Kidney capillary endothelial cell (primary cell): ENCODE data around the gene ATF3.

Source experiments
- DNase-seq: peaks from one replicate; pipeline ENCODE4 v3.0.0-alpha.2; 2018; ENCODE audit warnings: low spot score

Gene ATF3

GRCh38 chr1:212587016-212587887, 21.3 kb upstream of the ATF3 start:
- DNase-seq: no peak

- no peak for DNase-seq
Measured at GRCh38 chr1:212587888-212588510, 20.6 kb upstream of the ATF3 start.

- no peak for DNase-seq
Measured at GRCh38 chr1:212589446-212589845, 19.1 kb upstream of the ATF3 start.

- no peak for DNase-seq
Measured at GRCh38 chr1:212591922-212592321, 16.6 kb upstream of the ATF3 start.

GRCh38 chr1:212593821-212594251, 14.7 kb upstream of the ATF3 start:
- DNase-seq: no peak

GRCh38 chr1:212594640-212595039, 13.9 kb upstream of the ATF3 start:
- no peak for DNase-seq

GRCh38 chr1:212595229-212595628, 13.3 kb upstream of the ATF3 start:
- DNase-seq: no peak

- peak; percentile 98 for DNase-seq
Measured at GRCh38 chr1:212595787-212596714, 12.5 kb upstream of the ATF3 start.

- DNase-seq: no peak
Measured at GRCh38 chr1:212596798-212597197, 11.8 kb upstream of the ATF3 start.

- no peak for DNase-seq
Measured at GRCh38 chr1:212597487-212597886, 11.1 kb upstream of the ATF3 start.

GRCh38 chr1:212600071-212600915, 8.3 kb upstream of the ATF3 start:
- no peak for DNase-seq

GRCh38 chr1:212600980-212601379, 7.6 kb upstream of the ATF3 start:
- no peak for DNase-seq

- no peak for DNase-seq
Measured at GRCh38 chr1:212601524-212601923, 7.0 kb upstream of the ATF3 start.

GRCh38 chr1:212605441-212606394, 2.8 kb upstream of the ATF3 start:
- DNase-seq: no peak

GRCh38 chr1:212606395-212607205, 2.0 kb upstream of the ATF3 start:
- DNase-seq: no peak

- DNase-seq: no peak
Measured at GRCh38 chr1:212607206-212607912, 1.2 kb upstream of the ATF3 start.

- no peak for DNase-seq
Measured at GRCh38 chr1:212607913-212608391, 609 bp upstream of the ATF3 start.

- DNase-seq: no peak
Measured at GRCh38 chr1:212608959-212609700, 569 bp downstream of the ATF3 start.
